H1 (cell line): ENCODE data around the gene SHC1. TPM values are rescaled to one million over a fixed set of nuclear protein-coding genes. Genes with fewer than 3 reads are reported as not detected.
"Not testable (repeated sequence)": the region's sequence is repeated elsewhere in the genome, so short reads cannot be mapped to it uniquely, and the experiment has no call there.

ENCODE experiments used
- CTCF ChIA-PET: fragments of 300-600 bp; sonication (Branson Sonifier 250); formaldehyde crosslinking; loops from one replicate; lab custom pipeline; 2021; ENCODE audit not compliant: partially characterized antibody; lab: Charles Lee
- POLR2A ChIA-PET: fragments of 300-600 bp; sonication (Branson Sonifier 250); formaldehyde crosslinking; loops from one replicate; lab custom pipeline; 2021; ENCODE audit warnings: inconsistent platforms; ENCODE audit not compliant: partially characterized antibody; lab: Charles Lee
- DNase-seq, 2 experiments: peaks; one replicate each; pipeline versions ENCODE4 v3.0.0 to v3.0.0-alpha.2; 2010 to 2022; ENCODE audit warnings: low spot score in 2 of 2, low read depth in 1 of 2, mixed read lengths in 1 of 2
- FAIRE-seq: peaks from 2 replicates; lab custom pipeline; 2011; peaks lifted over from hg19 to GRCh38; lab: Jason Lieb, UNC
- H2AFZ ChIP-seq: 2 replicates; pipeline ENCODE4 v1.8.1; 2012; ENCODE audit warnings: low read length, inconsistent platforms
- H2AK5ac ChIP-seq: 2 replicates; pipeline ENCODE4 v1.6.1; 2013; ENCODE audit warnings: low read depth, low read length
- H2BK120ac ChIP-seq: replicated peaks from 2 replicates; pipeline ENCODE3; 2013; ENCODE audit warnings: low read depth, low read length, inconsistent platforms
- H2BK12ac ChIP-seq: 2 replicates; pipeline ENCODE4 v1.6.1; 2013; ENCODE audit warnings: low read depth, low read length
- H2BK15ac ChIP-seq: 2 replicates; pipeline ENCODE4 v1.6.1; 2013; ENCODE audit warnings: low read length
- H2BK20ac ChIP-seq: 2 replicates; pipeline ENCODE4 v1.6.1; 2013; ENCODE audit warnings: low read length
- H2BK5ac ChIP-seq: 2 replicates; pipeline ENCODE4 v1.6.1; 2013; ENCODE audit warnings: low read depth, low read length
- H3K14ac ChIP-seq: 2 replicates; pipeline ENCODE4 v1.6.1; 2013; ENCODE audit warnings: inconsistent platforms; ENCODE audit not compliant: insufficient read length
- H3K18ac ChIP-seq: 2 replicates; pipeline ENCODE4 v1.6.1; 2013; ENCODE audit warnings: low read length; ENCODE audit errors: extremely low read depth
- H3K23ac ChIP-seq: 2 replicates; pipeline ENCODE4 v1.6.1; 2013; ENCODE audit warnings: inconsistent platforms; ENCODE audit not compliant: insufficient read length
- H3K23me2 ChIP-seq: 2 replicates; pipeline ENCODE4 v1.6.1; 2013; ENCODE audit warnings: low read depth, low read length
- H3K27ac ChIP-seq: 2 replicates; pipeline ENCODE4 v1.6.1; 2011; ENCODE audit warnings: low read depth, low read length, inconsistent platforms
- H3K27me3 ChIP-seq, 4 experiments: replicated peaks in 1 of 4; 1 replicate in 1 of 4; 2 replicates in 3 of 4; pipeline versions ENCODE4 v1.6.1 to v1.8.1; 2011 to 2013; ENCODE audit warnings: low read length in 3 of 4, mild to moderate bottlenecking in 3 of 4, inconsistent platforms in 2 of 4, mixed read lengths in 2 of 4, moderate library complexity in 1 of 4; ENCODE audit not compliant: control insufficient read depth in 3 of 4, insufficient read depth in 3 of 4; ENCODE audit errors: extremely low read depth in 1 of 4
- H3K36me3 ChIP-seq, 4 experiments: 2 replicates each; pipeline versions ENCODE4 v1.6.1 to v1.8.1; 2011 to 2013; ENCODE audit warnings: mild to moderate bottlenecking in 4 of 4, low read length in 3 of 4, moderate library complexity in 2 of 4, control low read depth in 1 of 4, inconsistent platforms in 1 of 4; ENCODE audit not compliant: insufficient read depth in 4 of 4, control insufficient read depth in 2 of 4
- H3K4ac ChIP-seq: replicated peaks from 2 replicates; pipeline ENCODE3; 2013; ENCODE audit warnings: low read length, low read depth, mixed read lengths, inconsistent platforms; ENCODE audit not compliant: insufficient read length
- H3K4me1 ChIP-seq, 4 experiments: replicated peaks in 1 of 4; 1 replicate in 1 of 4; 2 replicates in 3 of 4; pipeline versions ENCODE4 v1.6.1 to v1.8.1; 2011 to 2013; ENCODE audit warnings: low read length in 3 of 4, inconsistent platforms in 2 of 4, mixed read lengths in 1 of 4; ENCODE audit not compliant: insufficient read depth in 4 of 4, control insufficient read depth in 3 of 4
- H3K4me2 ChIP-seq, 2 experiments: 2 replicates each; pipeline versions ENCODE4 v1.6.1 to v1.8.1; 2011 to 2013; ENCODE audit warnings: low read depth in 2 of 2, low read length in 2 of 2, control low read depth in 1 of 2, inconsistent platforms in 1 of 2, mild to moderate bottlenecking in 1 of 2; ENCODE audit not compliant: insufficient read depth in 1 of 2
- H3K4me3 ChIP-seq, 4 experiments: fragments of 200-600, 300-600 bp in 1 of 4; sonication (generic), shearing (Covaris generic), sonication (Bioruptor Twin) in 1 of 4; 2 replicates each; pipeline versions ENCODE4 v1.5.1 to v1.8.1; 2011 to 2016; ENCODE audit warnings: low read length in 4 of 4, low read depth in 3 of 4, control low read depth in 2 of 4, inconsistent platforms in 2 of 4, mild to moderate bottlenecking in 2 of 4, mixed read lengths in 1 of 4, moderate library complexity in 1 of 4; ENCODE audit not compliant: insufficient read depth in 2 of 4; ENCODE audit errors: extremely low read depth in 1 of 4
- H3K56ac ChIP-seq: replicated peaks from 2 replicates; pipeline ENCODE3; 2013; ENCODE audit warnings: low read depth, mild to moderate bottlenecking, mixed read lengths, low read length, inconsistent platforms; ENCODE audit not compliant: insufficient read length
- H3K79me1 ChIP-seq: 2 replicates; pipeline ENCODE4 v1.6.1; 2013; ENCODE audit warnings: low read depth, low read length, control low read depth
- H3K79me2 ChIP-seq, 2 experiments: 2 replicates each; pipeline versions ENCODE4 v1.6.1 to v1.8.1; 2012 to 2013; ENCODE audit warnings: low read length in 2 of 2, mild to moderate bottlenecking in 2 of 2, inconsistent platforms in 1 of 2; ENCODE audit not compliant: insufficient read depth in 2 of 2, control insufficient read depth in 1 of 2
- H3K9ac ChIP-seq, 4 experiments: replicated peaks in 1 of 4; 1 replicate in 1 of 4; 2 replicates in 3 of 4; pipeline versions ENCODE4 v1.6.1 to v1.8.1; 2011 to 2013; ENCODE audit warnings: low read depth in 3 of 4, low read length in 3 of 4, control low read depth in 2 of 4, mild to moderate bottlenecking in 2 of 4, moderate library complexity in 2 of 4, inconsistent platforms in 1 of 4; ENCODE audit errors: extremely low read depth in 1 of 4
- H3K9me3 ChIP-seq, 2 experiments: 2 replicates each; pipeline versions ENCODE4 v1.6.1 to v1.8.1; 2012 to 2013; ENCODE audit warnings: mild to moderate bottlenecking in 2 of 2, moderate library complexity in 2 of 2, control low read depth in 1 of 2, inconsistent platforms in 1 of 2, low read depth in 1 of 2, low read length in 1 of 2, mixed read lengths in 1 of 2; ENCODE audit not compliant: insufficient read depth in 2 of 2
- H4K20me1 ChIP-seq, 2 experiments: replicated peaks in 1 of 2; 2 replicates each; pipeline versions ENCODE3 to v1.8.1; 2011 to 2013; ENCODE audit warnings: inconsistent platforms in 2 of 2, low read length in 2 of 2, mild to moderate bottlenecking in 1 of 2; ENCODE audit not compliant: insufficient read depth in 2 of 2, control insufficient read depth in 1 of 2
- H4K5ac ChIP-seq: 2 replicates; pipeline ENCODE4 v1.6.1; 2013; ENCODE audit warnings: low read length, low read depth, mixed read lengths, inconsistent platforms; ENCODE audit not compliant: insufficient read length
- H4K8ac ChIP-seq: 2 replicates; pipeline ENCODE4 v1.8.0; 2013; ENCODE audit warnings: mild to moderate bottlenecking, moderate library complexity, low read length, inconsistent platforms; ENCODE audit not compliant: insufficient read depth; ENCODE audit errors: extremely low read depth
- H4K91ac ChIP-seq: replicated peaks from 2 replicates; pipeline ENCODE3; 2013; ENCODE audit warnings: low read length, mixed read lengths, inconsistent platforms; ENCODE audit not compliant: insufficient read length
- WGBS, 2 experiments: shearing (Covaris generic) in 1 of 2; methylation state at CpG; one replicate each; pipeline versions ENCODE4 v1.1.6 to v1.1.7; 2013 to 2015; ENCODE audit warnings: low lambda C conversion rate in 2 of 2, mixed read lengths in 2 of 2, inconsistent platforms in 1 of 2, low coverage in 1 of 2, missing lambda C conversion rate in 1 of 2; ENCODE audit not compliant: insufficient replicate concordance in 2 of 2, insufficient coverage in 1 of 2, insufficient read length in 1 of 2; ENCODE audit errors: extremely low coverage in 1 of 2, missing lambda C conversion rate in 1 of 2; 5-methylcytosine and 5-hydroxymethylcytosine counted together
- polyA plus RNA-seq, 7 experiments: library from polyadenylated mRNA; depleted of rRNA in 3 of 7; stranded (reverse) in 5 of 7; unstranded in 2 of 7; fragments of >200 nt in 5 of 7; fragments of 200-250 nt in 2 of 7; gene quantifications; 1 replicate in 5 of 7; 2 replicates in 1 of 7; 4 replicates in 1 of 7; pipeline versions ENCODE4 v1.2.1 to v1.2.3, GENCODE V29; 2011 to 2013; ENCODE audit warnings: missing spikeins in 2 of 7, mixed read lengths in 2 of 7
- total RNA-seq: library from RNA; stranded (reverse); fragmentation: NEBNext Ultra II Directional; extraction: Animal tissue kit (Norgen Biotek cat#: 25700); gene quantifications from 2 replicates; pipeline ENCODE4 v1.2.1, GENCODE V29; 2021

The SHC1 gene
- total and polyA plus RNA-seq, 2 of the 8 experiments (the other 6 are each of a cell fraction or from before 2014, with no cell fraction given), result 177 to 212 TPM

DNA sequence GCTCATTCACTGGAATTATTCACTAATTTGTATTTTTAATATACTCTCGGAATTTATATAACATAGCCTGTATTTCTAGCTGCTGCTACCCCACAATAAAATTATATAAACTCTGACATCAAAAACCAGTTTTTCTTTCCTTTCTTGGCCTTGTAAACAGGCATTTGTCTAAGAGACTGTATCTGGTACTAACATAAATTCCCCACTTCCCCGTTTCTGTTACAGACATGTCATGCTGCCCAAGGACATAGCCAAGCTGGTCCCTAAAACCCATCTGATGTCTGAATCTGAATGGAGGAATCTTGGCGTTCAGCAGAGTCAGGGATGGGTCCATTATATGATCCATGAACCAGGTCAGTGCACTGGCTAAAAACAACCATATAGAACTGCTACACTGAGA, 7.2 kb upstream of the SHC1 start:
- CTCF ChIA-PET, result interaction anchor here (20.6 kb wide), 1 partner anchor 19 kb away, joined by 334 read pairs; the partner anchor contains the start of gene LENEP
- FAIRE-seq, H2AK5ac ChIP-seq, H3K4me2 ChIP-seq, H3K56ac ChIP-seq, H3K27me3 ChIP-seq, H4K91ac ChIP-seq, H3K14ac ChIP-seq, H2BK5ac ChIP-seq, H2AFZ ChIP-seq, H3K23ac ChIP-seq, H4K20me1 ChIP-seq, H3K4ac ChIP-seq, H3K27ac ChIP-seq, H3K9me3 ChIP-seq, H3K79me1 ChIP-seq, DNase-seq, H2BK120ac ChIP-seq, H2BK20ac ChIP-seq, H4K8ac ChIP-seq, H3K9ac ChIP-seq, H2BK15ac ChIP-seq, H2BK12ac ChIP-seq, H3K4me3 ChIP-seq, H4K5ac ChIP-seq, H3K18ac ChIP-seq: not testable (repeated sequence)
- Histone ChIP-seq H3K36me3 (peaks cover 9 to 30% (median 17%) of the 10 kb centered on the region in 4 experiments), H3K4me1 (peaks cover 0 to 12% (median 5%) of the 10 kb centered on the region in 4 experiments; a peak in 4 of 7 replicates), H3K79me2 (peaks cover 19 to 54% of the 10 kb centered on the region in 2 experiments), H3K23me2 (peaks cover 12% of the 10 kb centered on the region)
- 92% methylated on average over 3 of the region's 3 CpGs; no CpG with 5 or more reads in 1 of the 2 experiments for WGBS, 2 experiments
- POLR2A ChIA-PET, result interaction anchor here (22.4 to 42.8 kb wide), 2 partner anchors 17 to 19 kb away, joined by 662 to 702 read pairs; partner anchors contain the start of genes LENEP, PBXIP1, PYGO2 and ZBTB7B
